PC-9 (cell line): ENCODE results near the gene LOXL1. TPM values are rescaled to one million over a fixed set of nuclear protein-coding genes. Genes with fewer than 3 reads are reported as not detected.

Experiments used
- BruUV-seq: library from RNA; stranded (reverse); fragments of 400-500 nt; replicated peaks from 2 replicates; lab custom pipeline; 2021; lab: Mats Ljungman, UMichigan
- CTCF ChIA-PET: fragments of 300-600 bp; sonication (Branson Sonifier 250); formaldehyde crosslinking; loops from one replicate; lab custom pipeline; 2022; ENCODE audit warnings: antibody characterized with exemption; lab: Charles Lee
- POLR2A ChIA-PET: fragments of 300-600 bp; sonication (Branson Sonifier 250); formaldehyde crosslinking; loops from one replicate; lab custom pipeline; 2022; ENCODE audit warnings: antibody characterized with exemption; ENCODE audit not compliant: unreplicated experiment; lab: Charles Lee
- DNase-seq, 2 experiments: peaks; one replicate each; pipeline versions ENCODE4 v3.0.0 to v3.0.0-alpha.2; 2015 to 2022; ENCODE audit warnings: mixed read lengths in 1 of 2
- H2AFZ ChIP-seq: fragments of 200-600 bp; sonication (generic); 2 replicates; pipeline ENCODE4 v1.8.1; 2017; ENCODE audit warnings: antibody characterized with exemption
- H3F3A ChIP-seq: fragments of 200-600 bp; sonication (generic); 2 replicates; pipeline ENCODE4 v1.8.1; 2017; ENCODE audit warnings: antibody characterized with exemption, mild to moderate bottlenecking, low read depth; ENCODE audit not compliant: insufficient read depth
- H3K27ac ChIP-seq: fragments of 200-600 bp; sonication (generic); 2 replicates; pipeline ENCODE4 v1.6.1; 2016; ENCODE audit warnings: mixed run types
- H3K27me3 ChIP-seq: fragments of 200-600 bp; sonication (generic); 2 replicates; pipeline ENCODE4 v1.6.1; 2016; ENCODE audit warnings: low read depth, mixed run types; ENCODE audit not compliant: insufficient read depth
- H3K36me3 ChIP-seq: fragments of 200-600 bp; sonication (generic); 2 replicates; pipeline ENCODE4 v1.6.1; 2016; ENCODE audit warnings: low read depth, mixed run types
- H3K4me1 ChIP-seq: fragments of 200-600 bp; sonication (generic); replicated peaks from 2 replicates; pipeline ENCODE4 v1.6.1; 2016; ENCODE audit warnings: mixed run types; ENCODE audit not compliant: insufficient read depth
- H3K4me2 ChIP-seq: fragments of 200-600 bp; sonication (generic); 2 replicates; pipeline ENCODE4 v1.6.1; 2017; ENCODE audit warnings: mixed run types
- H3K4me3 ChIP-seq: fragments of 200-600 bp; sonication (generic); 2 replicates; pipeline ENCODE4 v1.6.1; 2016; ENCODE audit warnings: mixed run types
- H3K79me2 ChIP-seq: fragments of 200-600 bp; sonication (generic); 2 replicates; pipeline ENCODE4 v1.6.1; 2017; ENCODE audit warnings: low read depth, mixed run types
- H3K9me2 ChIP-seq: fragments of 200-600 bp; sonication (generic); 2 replicates; pipeline ENCODE4 v1.8.1; 2017; ENCODE audit warnings: mild to moderate bottlenecking; ENCODE audit not compliant: insufficient read depth
- H3K9me3 ChIP-seq: fragments of 200-600 bp; sonication (generic); 2 replicates; pipeline ENCODE4 v1.8.1; 2016; ENCODE audit warnings: low read depth; ENCODE audit not compliant: insufficient read depth
- H4K20me1 ChIP-seq: fragments of 200-600 bp; sonication (generic); 2 replicates; pipeline ENCODE4 v1.8.1; 2017; ENCODE audit not compliant: insufficient read depth
- CTCF ChIP-seq: fragments of 200-600 bp; sonication (generic); conservative IDR thresholded peaks from 2 replicates; pipeline ENCODE4 v1.6.1; 2017; ENCODE audit warnings: mixed run types, antibody characterized with exemption, mild to moderate bottlenecking, moderate library complexity
- EZH2 ChIP-seq: fragments of 200-600 bp; sonication (generic); IDR thresholded peaks from 2 replicates; pipeline ENCODE4 v1.8.0; 2017; ENCODE audit warnings: antibody characterized with exemption, low read depth
- intact Hi-C: fragments of 100-400 bp; cut with micrococcal nuclease; formaldehyde crosslinking; loops from one replicate; pipeline ENCODE4 v1.10.0; 2022; ENCODE audit not compliant: unreplicated experiment
- total RNA-seq: library from RNA; stranded (reverse); gene quantifications from 2 replicates; pipeline ENCODE4 v1.2.3, GENCODE V29; 2021

LOXL1 gene
- total RNA-seq, 1 experiment from 2014 or later = 50.7 TPM

- Histone ChIP-seq H3K27me3 (no peaks in the 10 kb centered on the region), H3K4me3 (no peak overlapping the region), H3K27ac (no peak overlapping the region), H3F3A (peaks cover 14% of the 10 kb centered on the region), H3K79me2 (no peaks in the 10 kb centered on the region), H3K4me1 (peaks cover 19% of the 10 kb centered on the region), H3K36me3 (no peaks in the 10 kb centered on the region), H4K20me1 (no peaks in the 10 kb centered on the region), H2AFZ (no peak overlapping the region), H3K9me3 (no peaks in the 10 kb centered on the region), H3K9me2 (no peaks in the 10 kb centered on the region), H3K4me2 (no peak overlapping the region)
- TF ChIP-seq EZH2 = no peak
- no peak for TF ChIP-seq CTCF
- BruUV-seq = no TSS peak
- ChIA-PET POLR2A (no interaction called here), CTCF (interaction anchor here (0.6 kb wide), 1 partner anchor 16 kb away, joined by 4 read pairs; no protein-coding TSS in a partner anchor)
- no peak for DNase-seq
- intact Hi-C loops = no loop called here
Observed at GRCh38 chr15:73910522-73911303, 15.5 kb upstream of the LOXL1 start.

- no peak overlapping the region for H3K4me3 ChIP-seq
- no peak overlapping the region for H3K4me2 ChIP-seq
- H2AFZ ChIP-seq = no peak overlapping the region
- ChIA-PET POLR2A (no interaction called here), CTCF (interaction anchor here (0.6 kb wide), 1 partner anchor 193 kb away, joined by 5 read pairs; no protein-coding TSS in a partner anchor)
- peaks cover 16% of the 10 kb centered on the region for H3F3A ChIP-seq
- H3K36me3 ChIP-seq = no peaks in the 10 kb centered on the region
- TF ChIP-seq EZH2 (no peak), CTCF (no peak)
- H4K20me1 ChIP-seq = no peaks in the 10 kb centered on the region
- intact Hi-C loops = no loop called here
- H3K27me3 ChIP-seq = no peaks in the 10 kb centered on the region
- no TSS peak for BruUV-seq
- peaks cover 24% of the 10 kb centered on the region for H3K4me1 ChIP-seq
- H3K9me3 ChIP-seq = peaks cover 7% of the 10 kb centered on the region
- H3K79me2 ChIP-seq = no peaks in the 10 kb centered on the region
- H3K9me2 ChIP-seq = no peaks in the 10 kb centered on the region
- no peak for DNase-seq
- no peak overlapping the region for H3K27ac ChIP-seq
Observed at GRCh38 chr15:73912030-73912596, 14.1 kb upstream of the LOXL1 start.

- DNase-seq = no peak
- H3K27ac ChIP-seq = no peak overlapping the region
- POLR2A ChIA-PET = no interaction called here
- no peaks in the 10 kb centered on the region for H4K20me1 ChIP-seq
- no peak for TF ChIP-seq EZH2
- TF ChIP-seq CTCF = no peak
- intact Hi-C loops = no loop called here
- no peaks in the 10 kb centered on the region for H3K79me2 ChIP-seq
- CTCF ChIA-PET = no interaction called here
- BruUV-seq = no TSS peak
- H3F3A ChIP-seq = peaks cover 24% of the 10 kb centered on the region
- no peaks in the 10 kb centered on the region for H3K9me2 ChIP-seq
- H3K4me3 ChIP-seq = no peak overlapping the region
- peaks cover 24% of the 10 kb centered on the region for H3K4me1 ChIP-seq
- H2AFZ ChIP-seq = no peak overlapping the region
- H3K36me3 ChIP-seq = 0 out of 2 replicates have a peak, but pooled peaks cover 4% of the 10 kb centered on the region
- no peaks in the 10 kb centered on the region for H3K27me3 ChIP-seq
- H3K9me3 ChIP-seq = peaks cover 7% of the 10 kb centered on the region
- no peak overlapping the region for H3K4me2 ChIP-seq
Observed at GRCh38 chr15:73914145-73914544, 12.1 kb upstream of the LOXL1 start.
